Neural cell (in vitro differentiated cells): ENCODE measurements around the gene HIVEP2. TPM values are rescaled to one million over a fixed set of nuclear protein-coding genes. Genes with fewer than 3 reads are reported as not detected.

Experiments
- H2AFZ ChIP-seq: fragments of 200-600, 300-800 bp; sonication (generic), shearing (Covaris generic); 2 replicates; pipeline ENCODE4 v1.6.0; 2014; ENCODE audit warnings: low read depth, mild to moderate bottlenecking, antibody characterized with exemption, low read length, moderate library complexity
- H3F3A ChIP-seq: fragments of 200-600 bp; shearing (Covaris generic); 2 replicates; pipeline ENCODE4 v1.6.1; 2016; ENCODE audit warnings: mild to moderate bottlenecking, moderate library complexity, mixed read lengths, antibody characterized with exemption, low read length; ENCODE audit not compliant: insufficient read depth, poor library complexity, severe bottlenecking
- H3K27ac ChIP-seq: fragments of 200-600, 300-800 bp; sonication (generic), shearing (Covaris generic); 2 replicates; pipeline ENCODE4 v1.5.1; 2014; ENCODE audit warnings: mild to moderate bottlenecking, low read length, moderate library complexity
- H3K27me3 ChIP-seq: fragments of 300-800, 200-600 bp; sonication (generic), shearing (Covaris generic); 2 replicates; pipeline ENCODE4 v1.6.0; 2014; ENCODE audit warnings: mild to moderate bottlenecking, low read depth, low read length, moderate library complexity; ENCODE audit not compliant: insufficient read depth
- H3K36me3 ChIP-seq: fragments of 300-800, 200-600 bp; sonication (generic), shearing (Covaris generic); 2 replicates; pipeline ENCODE4 v1.5.1; 2014; ENCODE audit warnings: mild to moderate bottlenecking, antibody characterized with exemption, low read length, moderate library complexity; ENCODE audit not compliant: insufficient read depth
- H3K4me2 ChIP-seq: fragments of 300-800, 200-600 bp; sonication (generic), shearing (Covaris generic); 2 replicates; pipeline ENCODE4 v1.6.0; 2014; ENCODE audit warnings: mild to moderate bottlenecking, low read length
- H3K4me3 ChIP-seq: fragments of 300-800, 200-600 bp; sonication (generic), shearing (Covaris generic); 2 replicates; pipeline ENCODE4 v1.5.1; 2014; ENCODE audit warnings: mild to moderate bottlenecking, low read length, moderate library complexity
- H3K79me2 ChIP-seq: fragments of 200-600 bp; shearing (Covaris generic); replicated peaks from 2 replicates; pipeline ENCODE4 v1.6.0; 2014; ENCODE audit warnings: mild to moderate bottlenecking, low read length, moderate library complexity; ENCODE audit not compliant: insufficient read depth
- H3K9ac ChIP-seq: fragments of 300-800, 200-600 bp; sonication (generic), shearing (Covaris generic); 2 replicates; pipeline ENCODE4 v1.6.1; 2016; ENCODE audit warnings: mild to moderate bottlenecking, low read length, mixed read lengths
- H3K9me2 ChIP-seq: fragments of 200-600 bp; shearing (Covaris generic); 2 replicates; pipeline ENCODE4 v1.6.1; 2016; ENCODE audit warnings: mild to moderate bottlenecking, low read length, mixed read lengths; ENCODE audit not compliant: insufficient read depth
- H3K9me3 ChIP-seq: fragments of 200-600, 300-800 bp; sonication (generic), shearing (Covaris generic); 2 replicates; pipeline ENCODE4 v1.6.1; 2016; ENCODE audit warnings: mild to moderate bottlenecking, mixed run types, low read length, moderate library complexity, mixed read lengths
- H4K20me1 ChIP-seq: fragments of 200-600 bp; shearing (Covaris generic); 2 replicates; pipeline ENCODE4 v1.6.1; 2016; ENCODE audit warnings: mild to moderate bottlenecking, mixed run types; ENCODE audit not compliant: insufficient read depth
- CTCF ChIP-seq: fragments of 450-650 bp; IDR thresholded peaks from 2 replicates; pipeline ENCODE4 v1.5.1; 2014; ENCODE audit warnings: antibody characterized with exemption, mild to moderate bottlenecking, moderate library complexity; ENCODE audit not compliant: poor library complexity, severe bottlenecking
- EP300 ChIP-seq: fragments of 450-650 bp; conservative IDR thresholded peaks from 2 replicates; pipeline ENCODE4 v1.6.1; 2014; ENCODE audit warnings: antibody characterized with exemption, mild to moderate bottlenecking, moderate library complexity; ENCODE audit not compliant: poor library complexity, severe bottlenecking
- EZH2 ChIP-seq: fragments of 200-600, 300-800 bp; shearing (Covaris generic), sonication (generic); IDR thresholded peaks from 2 replicates; pipeline ENCODE4 v1.6.1; 2014; ENCODE audit warnings: antibody characterized with exemption, low read length, borderline replicate concordance, mild to moderate bottlenecking; ENCODE audit not compliant: insufficient read depth, poor library complexity, severe bottlenecking
- MXI1 ChIP-seq: fragments of 450-650 bp; conservative IDR thresholded peaks from 2 replicates; pipeline ENCODE4 v1.6.1; 2014; ENCODE audit warnings: antibody characterized with exemption, mild to moderate bottlenecking; ENCODE audit not compliant: poor library complexity, severe bottlenecking
- POLR2AphosphoS5 ChIP-seq: IDR thresholded peaks from 2 replicates; pipeline ENCODE4 v1.6.1; 2012
- RAD21 ChIP-seq: fragments of 450-650 bp; conservative IDR thresholded peaks from 2 replicates; pipeline ENCODE4 v1.6.1; 2014; ENCODE audit warnings: antibody characterized with exemption, mild to moderate bottlenecking, moderate library complexity
- REST ChIP-seq: IDR thresholded peaks from 2 replicates; pipeline ENCODE4 v1.6.1; 2012; ENCODE audit warnings: borderline replicate concordance
- SMC3 ChIP-seq: fragments of 450-650 bp; conservative IDR thresholded peaks from 2 replicates; pipeline ENCODE4 v1.6.1; 2014; ENCODE audit warnings: antibody characterized with exemption, mild to moderate bottlenecking, moderate library complexity; ENCODE audit not compliant: poor library complexity
- TAF1 ChIP-seq: IDR thresholded peaks from 2 replicates; pipeline ENCODE4 v1.6.1; 2012; ENCODE audit warnings: low read depth
- polyA plus RNA-seq: library from polyadenylated mRNA; depleted of rRNA; stranded (reverse); fragments of >200 nt; gene quantifications from 2 replicates; pipeline ENCODE4 v1.2.3, GENCODE V29; 2014

Gene HIVEP2
- polyA plus RNA-seq, 1 donor from 2014 or later, result 6.0 TPM

GRCh38 chr6:142946924-142947713 is 2.1 kb upstream of the HIVEP2 start:
- Histone ChIP-seq H3K27ac (peak overlapping the region; percentile 99), H3K36me3 (no peaks in the 10 kb centered on the region), H3K9ac (peak overlapping the region; percentile 100), H4K20me1 (no peaks in the 10 kb centered on the region), H3F3A (peaks cover 13% of the 10 kb centered on the region), H3K9me2 (no peaks in the 10 kb centered on the region), H3K27me3 (peaks cover 5% of the 10 kb centered on the region), H3K79me2 (peaks cover 10% of the 10 kb centered on the region), H3K4me3 (peak overlapping the region; percentile 89), H3K9me3 (no peaks in the 10 kb centered on the region), H3K4me2 (peak overlapping the region; percentile 93), H2AFZ (peak overlapping the region; percentile 24)
- TF ChIP-seq MXI1, result no peak
- no peak for TF ChIP-seq EP300
- no peak for TF ChIP-seq TAF1
- no peak for TF ChIP-seq RAD21
- TF ChIP-seq CTCF, result no peak
- no peak for TF ChIP-seq SMC3
- no peak for TF ChIP-seq POLR2AphosphoS5
- TF ChIP-seq EZH2, result no peak
- no peak for TF ChIP-seq REST

- TF ChIP-seq TAF1 (peak; percentile 39), POLR2AphosphoS5 (peak; percentile 89), MXI1 (peak; percentile 18), CTCF (no peak), EZH2 (no peak), SMC3 (peak; percentile 34)
- no peaks in the 10 kb centered on the region for H3K9me3 ChIP-seq
- peak overlapping the region; percentile 93 for H3K4me2 ChIP-seq
- H2AFZ ChIP-seq, result peak overlapping the region; percentile 24
- peaks cover 17% of the 10 kb centered on the region for H3K79me2 ChIP-seq
- H4K20me1 ChIP-seq, result no peaks in the 10 kb centered on the region
- no peaks in the 10 kb centered on the region for H3K9me2 ChIP-seq
- peak overlapping the region; percentile 99 for H3K27ac ChIP-seq
- peak overlapping the region; percentile 100 for H3K9ac ChIP-seq
- no peaks in the 10 kb centered on the region for H3K36me3 ChIP-seq
- peak overlapping the region; percentile 89 for H3K4me3 ChIP-seq
- peaks cover 13% of the 10 kb centered on the region for H3F3A ChIP-seq
- peaks cover 5% of the 10 kb centered on the region for H3K27me3 ChIP-seq
Observed at GRCh38 chr6:142946181-142946923, 1.4 kb upstream of the HIVEP2 start.
